ENCODE results near the gene CFDP1.

CFDP1 gene

DNA sequence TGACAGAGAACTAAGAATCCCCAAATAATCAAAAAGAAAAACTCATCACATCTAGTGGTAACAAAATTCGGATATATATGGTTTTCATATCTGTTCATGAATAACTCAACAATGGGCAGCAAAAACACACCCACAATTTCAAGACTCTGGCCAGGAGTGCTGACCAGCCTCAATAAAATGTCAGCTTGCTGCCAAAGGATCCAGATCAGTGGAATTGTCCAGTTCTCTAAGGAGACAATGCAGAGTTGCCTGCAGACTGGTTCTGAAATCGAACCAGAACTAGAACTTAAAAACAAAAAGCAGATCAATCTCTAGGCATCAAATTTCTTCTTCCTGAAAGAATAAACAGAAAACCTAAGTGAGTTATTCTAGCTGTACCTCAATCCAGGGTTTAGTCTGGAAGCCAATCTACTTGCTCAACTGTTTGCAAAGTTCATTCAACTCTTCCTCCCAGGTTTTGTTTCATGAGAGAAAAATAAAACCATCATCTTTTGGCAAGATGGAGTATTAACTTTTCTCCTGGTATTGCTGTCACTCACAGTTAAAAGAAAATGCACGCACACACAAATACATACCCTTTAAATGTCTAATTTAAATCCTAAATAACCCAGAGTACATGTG is 61.0 kb downstream of the CFDP1 start:
- no peak for DNase-seq (ENCODE audit: low spot score)

DNA sequence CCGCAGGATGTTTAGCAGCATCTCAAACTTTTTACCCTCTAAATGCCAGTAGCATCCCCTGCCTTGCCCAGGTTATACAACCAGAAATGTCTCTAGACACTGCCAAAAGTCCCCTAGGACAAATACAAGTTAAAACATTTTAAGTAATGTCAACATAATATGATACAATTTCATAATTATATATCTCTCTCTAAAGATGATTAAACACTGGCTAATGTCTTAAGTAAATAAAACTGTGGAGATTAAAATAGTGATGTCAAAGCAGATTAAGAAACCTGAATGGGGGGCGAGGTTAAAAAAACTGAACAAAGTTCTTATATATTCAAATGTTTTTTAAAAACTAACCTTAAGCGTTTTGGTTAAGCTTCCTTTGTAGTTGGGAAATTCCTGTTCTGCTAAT is 62.1 kb downstream of the CFDP1 start:
- no peak for DNase-seq (ENCODE audit: low spot score)

DNA sequence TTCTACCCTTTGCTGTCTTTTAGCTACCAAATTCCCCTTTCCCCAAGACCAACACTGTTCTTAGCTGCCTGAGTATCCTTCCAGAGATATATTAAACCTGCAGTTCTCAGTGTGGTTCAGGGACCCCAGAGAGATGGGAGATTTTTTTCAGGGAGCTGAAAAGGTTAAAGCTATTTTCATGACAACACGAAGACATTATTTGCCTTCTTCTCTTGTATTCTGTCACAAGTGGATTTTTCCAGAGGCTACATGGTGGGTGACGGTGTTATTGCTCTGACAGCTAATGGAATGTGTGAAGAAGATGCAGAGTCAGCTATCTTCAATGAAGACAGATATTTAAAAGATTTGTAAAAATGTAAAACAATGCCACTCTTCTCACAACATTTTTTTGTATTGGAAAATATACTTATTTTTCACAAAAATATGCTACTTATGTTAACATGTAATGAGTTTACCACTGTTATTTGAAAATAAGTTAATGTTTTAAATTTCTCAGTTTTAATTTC is 69.0 kb downstream of the CFDP1 start:
- DNase-seq (ENCODE audit: low spot score) = no peak

DNA sequence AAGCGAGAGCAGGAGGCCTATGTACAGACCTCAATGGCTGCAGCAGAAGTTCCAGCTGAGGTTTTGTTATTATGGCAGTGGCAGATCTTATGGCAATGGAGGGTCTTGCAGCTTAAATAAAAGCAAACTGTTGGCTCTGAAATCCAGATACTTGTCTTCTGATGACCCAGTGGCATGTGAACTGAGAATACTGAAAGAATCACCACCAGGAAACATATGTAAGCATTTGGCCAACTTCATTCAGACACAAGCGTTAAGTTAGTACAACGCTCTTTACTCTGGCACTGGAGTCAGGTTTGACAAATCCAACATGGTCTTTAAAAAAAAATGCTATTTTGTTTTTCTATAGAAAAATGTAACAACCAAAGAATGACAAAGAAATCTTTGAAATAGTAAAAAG is 70.5 kb downstream of the CFDP1 start:
- DNase-seq (ENCODE audit: low spot score) = no peak

DNA sequence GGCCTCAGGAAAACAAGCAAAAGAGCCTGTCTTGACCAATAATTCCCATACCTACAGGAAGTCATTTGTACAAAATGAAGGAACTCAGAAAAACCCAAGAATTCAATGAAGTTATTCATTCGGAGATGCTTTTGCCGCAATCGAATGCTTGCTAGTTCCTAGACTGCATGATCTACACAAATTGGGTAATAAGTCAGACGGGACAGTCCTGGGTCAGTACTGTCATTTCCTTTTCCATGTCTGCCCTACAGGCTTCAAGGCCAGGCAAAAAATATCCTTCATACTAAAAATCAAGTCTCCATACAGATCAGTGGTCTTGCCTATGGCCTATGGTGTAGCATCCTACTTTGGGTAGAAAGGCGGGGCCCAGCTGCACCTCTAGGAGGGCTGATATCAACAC is 71.4 kb downstream of the CFDP1 start:
- no peak for DNase-seq (ENCODE audit: low spot score)

DNA sequence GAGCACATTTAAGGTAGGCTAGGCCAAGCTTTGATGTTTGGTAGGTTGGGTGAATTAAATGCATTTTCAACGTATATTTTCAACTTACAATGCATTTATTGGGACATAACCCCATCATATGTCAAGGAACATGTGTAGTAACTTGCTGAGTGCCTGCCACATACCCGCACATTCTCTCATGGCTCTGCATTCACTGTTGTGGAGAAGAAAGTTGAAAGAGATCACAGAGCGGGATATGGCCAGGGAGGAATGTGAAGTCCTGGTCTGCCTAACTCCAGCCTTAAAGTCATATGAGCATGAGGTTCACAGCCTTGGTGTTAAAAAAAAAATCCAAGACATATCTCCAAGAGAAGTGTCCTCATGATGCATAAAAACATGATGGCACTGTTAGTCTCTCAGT is 79.1 kb downstream of the CFDP1 start:
- DNase-seq (ENCODE audit: low spot score) = no peak

DNA sequence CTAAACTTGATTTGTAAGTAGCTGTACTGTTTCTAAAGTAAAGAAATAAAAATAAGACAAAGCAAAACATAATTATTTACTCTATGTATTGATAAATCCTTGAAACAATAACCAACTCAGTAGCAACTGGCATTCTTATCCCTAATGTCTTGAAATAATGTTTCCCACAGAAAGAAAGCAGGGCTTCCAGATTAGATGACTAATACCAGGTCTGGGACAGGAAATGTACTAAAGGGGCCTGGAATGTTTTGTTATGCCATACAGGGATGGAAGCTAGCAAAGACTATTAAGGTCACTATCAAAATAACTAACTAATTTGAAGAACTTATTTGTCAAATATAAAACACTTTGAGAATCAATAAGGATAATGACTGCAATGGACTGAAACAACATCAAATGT is 82.1 kb downstream of the CFDP1 start:
- DNase-seq (ENCODE audit: low spot score) = no peak

DNA sequence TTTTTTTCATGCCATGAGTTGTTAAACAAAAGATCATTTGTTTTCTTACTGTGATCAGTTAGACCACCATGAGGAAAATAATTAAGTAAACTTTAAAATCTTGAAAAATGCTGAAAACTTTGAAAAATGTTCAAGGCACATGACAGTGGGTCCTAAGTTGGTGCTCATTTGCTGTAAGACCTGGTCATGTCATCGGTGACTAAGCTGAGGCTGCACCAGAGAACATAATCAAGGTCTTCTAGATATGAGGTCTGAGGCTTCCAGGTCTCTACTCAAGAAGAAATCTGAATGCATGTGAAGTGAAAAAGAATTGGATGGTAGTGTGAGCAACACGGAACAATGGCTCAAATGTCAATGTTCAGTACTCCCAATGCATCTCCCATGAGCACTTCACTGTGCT is 87.6 kb downstream of the CFDP1 start:
- no peak for DNase-seq (ENCODE audit: low spot score)

DNA sequence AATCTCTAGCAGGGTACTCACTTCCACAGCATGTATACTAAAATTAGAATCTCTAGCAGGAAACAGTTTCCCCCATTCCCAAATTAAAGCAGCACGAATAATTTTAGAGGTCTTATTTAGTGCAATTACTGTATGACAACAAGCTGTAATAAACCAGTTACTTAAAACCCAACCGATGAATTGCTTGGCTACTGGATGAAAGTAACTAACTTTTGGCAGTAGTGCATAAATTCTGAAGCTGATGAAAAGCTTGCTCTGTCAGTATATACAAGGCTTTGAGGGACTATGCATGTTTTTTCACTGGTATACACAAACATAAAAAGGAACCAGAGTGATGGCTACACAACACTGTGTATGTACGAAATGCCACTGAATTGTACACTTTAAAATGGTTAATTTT is 89.4 kb downstream of the CFDP1 start:
- DNase-seq (ENCODE audit: low spot score) = no peak

DNA sequence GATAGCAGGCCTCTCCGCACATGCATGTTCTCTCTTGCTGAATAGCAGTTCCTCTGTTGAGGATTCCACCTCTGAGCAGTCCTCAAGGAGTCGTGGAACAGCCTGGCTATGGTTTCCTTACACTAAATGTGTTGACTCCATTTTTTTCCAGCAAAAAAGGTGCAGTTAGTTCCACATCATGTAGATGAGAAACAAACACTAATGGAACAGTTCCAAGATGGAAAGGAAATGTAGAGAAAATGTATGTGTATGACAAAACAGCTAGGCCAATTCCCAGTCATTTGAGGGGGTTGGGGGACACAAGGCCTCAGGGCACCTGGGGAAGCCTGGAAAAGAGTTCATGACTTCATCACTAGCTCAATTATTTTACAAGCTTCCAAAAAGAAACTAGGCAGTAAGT is 90.0 kb downstream of the CFDP1 start:
- no peak for DNase-seq (ENCODE audit: low spot score)

DNA sequence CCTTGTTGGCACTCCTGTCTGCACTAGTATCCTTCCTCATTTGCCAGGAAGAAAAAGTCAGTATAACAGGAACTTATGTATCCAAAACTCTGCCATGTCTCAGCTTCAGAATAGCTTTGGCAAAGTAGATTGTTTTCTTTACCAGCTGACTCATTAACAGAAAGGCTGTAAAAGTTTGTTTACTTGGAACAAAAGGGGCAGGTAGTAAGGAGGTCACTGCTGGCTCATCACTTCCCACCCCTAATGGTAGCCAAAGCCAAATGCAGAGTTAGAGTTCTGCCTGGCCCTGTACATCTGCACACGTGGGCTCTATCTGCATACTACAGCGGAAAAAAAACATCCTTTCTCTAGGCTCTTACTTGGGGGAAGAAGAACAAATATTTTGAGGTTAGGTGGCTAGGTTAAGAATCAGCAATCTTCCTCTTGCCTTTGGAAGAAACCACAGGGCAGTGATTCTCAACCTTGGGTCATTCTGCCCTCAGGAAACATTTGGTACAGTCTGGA is 90.9 kb downstream of the CFDP1 start:
- no peak for DNase-seq (ENCODE audit: low spot score)

DNA sequence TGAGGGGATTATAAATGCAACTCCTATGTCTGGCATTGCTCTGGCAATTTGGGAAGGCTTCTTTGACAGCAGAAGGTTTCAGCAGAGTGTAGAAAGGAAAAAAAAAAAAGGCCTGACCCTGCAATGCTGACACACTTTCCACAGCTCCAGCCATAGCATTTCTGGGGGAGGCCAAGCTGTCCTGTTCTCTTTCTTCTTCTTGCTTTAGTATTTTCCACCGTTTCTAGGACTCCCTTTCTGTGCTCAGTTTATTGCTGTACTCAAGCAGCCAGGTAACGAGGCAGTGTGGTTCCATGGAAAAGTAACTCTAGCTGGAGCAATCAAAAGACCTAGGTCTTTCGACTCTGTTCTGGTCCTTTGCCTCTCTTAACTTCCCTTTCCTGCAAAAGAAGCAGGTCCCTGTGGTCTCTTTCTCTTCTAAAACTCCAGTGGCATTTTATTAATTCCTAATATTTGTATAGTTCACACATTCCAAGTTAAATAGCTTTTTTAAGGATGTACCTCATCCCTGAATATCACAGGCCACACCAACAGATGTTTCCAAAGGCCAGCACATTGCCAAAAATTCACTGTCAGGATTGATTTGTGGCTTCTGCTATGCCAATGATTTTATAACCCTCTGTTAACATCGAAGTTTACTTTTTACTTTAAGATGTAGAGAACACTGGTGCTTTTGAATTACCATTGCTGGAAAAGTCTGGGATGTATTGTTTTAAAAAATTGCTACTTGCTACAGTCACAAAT is 91.6 kb downstream of the CFDP1 start:
- DNase-seq (ENCODE audit: low spot score) = no peak

DNA sequence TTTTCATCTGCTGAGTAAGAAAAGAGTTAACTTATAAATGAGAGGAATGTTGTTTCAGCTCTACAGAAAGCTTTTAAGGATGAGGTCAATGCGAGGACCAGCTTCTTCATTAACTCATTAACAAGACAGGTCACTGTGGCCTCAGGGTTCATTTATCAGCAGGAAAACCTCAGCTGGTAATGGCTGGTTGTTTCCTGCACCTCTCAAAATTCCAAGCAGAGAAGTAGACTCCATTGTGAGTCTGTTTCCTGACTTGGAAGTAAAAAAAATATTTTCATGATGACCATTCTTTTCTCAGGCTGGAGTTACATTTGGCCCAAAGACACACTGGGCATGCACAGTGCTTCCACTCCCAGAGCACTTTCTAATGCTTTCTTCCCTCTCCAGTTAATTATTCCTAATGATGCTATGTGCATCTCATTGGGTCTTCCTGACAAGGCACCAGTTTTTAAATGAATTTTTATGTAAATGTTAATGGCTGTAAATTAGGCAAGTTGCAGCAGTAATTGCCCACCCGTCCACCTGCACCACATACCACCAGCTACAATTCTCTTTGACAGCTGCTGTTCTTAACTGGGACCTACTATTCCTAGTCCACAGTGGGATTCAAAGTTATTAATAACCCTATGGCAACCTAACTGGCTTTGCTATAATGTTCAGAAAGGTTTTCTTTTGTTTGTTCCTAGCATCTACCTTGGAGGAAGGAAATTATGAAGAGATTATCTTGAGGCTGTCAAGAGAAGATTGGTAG is 92.4 kb downstream of the CFDP1 start:
- no peak for DNase-seq (ENCODE audit: low spot score)

DNA sequence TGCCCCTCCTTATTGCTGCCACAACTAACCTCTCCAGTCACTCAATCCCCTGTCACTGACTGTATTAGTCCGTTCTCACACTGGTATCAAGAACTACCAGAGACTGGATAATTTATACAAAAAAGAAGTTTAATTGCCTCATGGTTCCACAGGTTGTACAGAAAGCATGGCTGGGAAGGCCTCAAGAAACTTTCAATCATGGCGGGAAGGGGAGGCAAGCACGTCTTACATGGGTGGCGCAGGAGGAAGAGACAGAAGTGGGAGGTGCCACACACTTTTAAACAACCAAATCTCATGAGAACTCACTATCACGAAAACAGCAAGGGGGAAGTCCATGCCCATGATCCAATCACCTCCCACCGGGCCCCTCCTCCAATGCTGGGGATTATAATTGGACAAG is 95.9 kb downstream of the CFDP1 start:
- no peak for DNase-seq (ENCODE audit: low spot score)

DNA sequence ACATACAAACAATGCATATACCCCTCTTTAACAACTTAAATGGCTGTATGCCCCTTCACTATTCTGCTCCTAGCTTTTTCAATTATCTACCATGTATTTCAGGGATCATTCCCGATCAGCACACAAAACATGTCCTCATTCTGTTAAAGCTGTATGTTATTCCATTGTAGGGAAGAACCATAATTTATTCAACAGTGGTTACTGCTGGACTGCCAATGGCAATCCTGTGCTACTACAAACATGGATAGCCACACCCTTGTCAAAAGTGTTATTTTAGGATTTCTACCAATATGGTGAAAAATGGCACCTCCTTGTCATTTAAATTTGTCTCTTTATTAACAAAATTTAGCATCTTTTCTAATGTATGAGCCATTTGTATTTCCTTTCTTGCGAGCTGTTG is 96.8 kb downstream of the CFDP1 start:
- no peak for DNase-seq (ENCODE audit: low spot score)

DNA sequence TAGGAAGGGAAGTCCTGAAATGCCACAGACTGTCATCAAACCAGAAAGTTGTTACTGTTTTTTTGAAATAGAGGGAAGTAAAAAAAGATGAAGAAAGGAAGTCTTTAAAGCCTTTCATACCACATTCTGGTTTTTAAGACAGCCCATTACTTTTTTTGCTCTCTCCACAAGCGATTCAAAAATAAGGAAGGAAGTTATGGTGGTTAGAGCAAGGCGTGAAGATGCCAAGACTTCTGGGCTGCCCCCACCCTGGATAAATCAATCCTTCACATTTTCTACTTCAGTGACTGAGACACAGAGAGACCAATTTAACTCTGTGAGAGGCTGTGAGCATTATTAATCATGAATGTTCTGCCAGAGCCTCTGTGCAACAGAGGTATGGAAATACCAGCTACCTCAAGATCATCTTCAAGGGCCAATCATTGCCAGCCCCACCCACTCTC is 99.6 kb downstream of the CFDP1 start:
- no peak for DNase-seq (ENCODE audit: low spot score)

DNA sequence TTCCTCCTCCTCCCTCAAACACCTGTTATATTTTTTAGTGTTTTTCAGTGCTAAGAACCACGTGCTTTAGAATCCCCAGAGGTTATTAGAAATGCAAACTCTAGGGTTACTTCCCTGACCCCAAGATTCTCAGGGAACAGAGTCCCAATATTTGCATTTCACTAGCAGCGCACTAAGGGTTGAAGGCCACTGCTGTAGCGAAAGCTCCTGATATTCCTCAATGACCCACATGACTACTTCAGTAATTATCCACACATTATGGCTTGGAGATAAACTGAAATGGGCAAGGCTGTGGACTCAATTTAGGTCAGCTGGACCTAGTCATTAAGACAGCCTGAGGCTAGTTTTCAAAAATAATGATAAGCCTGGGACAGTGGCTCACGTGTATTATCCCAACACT is 103.4 kb downstream of the CFDP1 start:
- no peak for DNase-seq (ENCODE audit: low spot score)

DNA sequence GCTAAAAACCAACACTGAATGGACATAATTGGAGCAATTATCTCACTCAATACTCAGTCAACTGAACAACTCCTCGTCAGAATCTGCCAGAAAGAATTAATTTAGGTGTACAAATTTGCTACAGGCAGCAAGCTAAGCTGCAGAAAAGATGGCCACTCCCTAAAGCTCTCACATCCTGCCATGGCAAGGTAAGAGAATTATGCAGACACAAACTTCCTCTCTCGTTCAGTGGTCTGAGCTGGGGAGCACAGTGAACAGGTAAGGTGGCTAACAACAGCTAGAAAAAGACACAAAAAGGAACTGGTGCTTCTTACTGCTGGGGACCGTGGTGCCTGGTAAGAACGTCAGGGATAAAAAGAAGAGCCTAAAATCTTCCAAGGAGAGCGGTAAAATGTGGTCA is 107.0 kb downstream of the CFDP1 start:
- DNase-seq (ENCODE audit: low spot score) = no peak

DNA sequence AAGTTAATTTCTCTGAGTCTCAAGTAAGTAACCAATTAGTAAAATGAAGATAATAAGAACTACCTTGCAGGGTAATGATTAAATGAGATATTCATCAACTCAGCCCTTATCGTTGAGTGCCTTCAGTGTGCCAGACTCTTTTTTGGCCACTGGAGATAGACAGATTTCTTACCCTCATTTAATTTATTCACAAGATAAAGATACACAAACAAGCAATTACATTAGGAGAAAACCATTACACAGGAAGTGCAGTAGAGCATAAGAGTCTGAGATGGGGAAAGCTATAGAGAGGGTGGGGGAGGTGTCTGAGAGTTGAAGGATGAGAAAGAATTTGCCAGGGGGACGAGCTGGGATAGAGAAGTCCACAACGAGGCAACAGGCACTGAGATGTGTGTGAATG is 109.4 kb downstream of the CFDP1 start:
- peak; percentile 36 for DNase-seq (ENCODE audit: low spot score)

DNA sequence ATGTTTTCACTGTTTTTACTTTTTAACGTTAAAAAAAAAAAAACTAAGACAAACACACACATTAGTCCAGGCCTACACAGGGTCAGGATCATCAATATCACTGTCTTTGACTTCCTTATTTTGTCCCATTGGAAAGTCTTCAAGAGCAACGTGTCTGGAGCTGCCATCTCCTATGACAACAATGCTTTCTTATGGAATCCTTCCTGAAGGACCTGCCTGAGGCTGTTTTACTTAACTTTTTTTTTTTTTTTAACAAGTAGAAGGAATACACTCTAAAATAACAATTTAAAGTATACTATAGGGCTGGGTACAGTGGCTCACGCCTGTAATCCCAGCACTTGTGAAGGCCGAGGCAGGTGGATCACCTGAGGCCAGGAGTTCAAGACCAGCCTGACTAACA is 110.1 kb downstream of the CFDP1 start:
- no peak for DNase-seq (ENCODE audit: low spot score)

DNA sequence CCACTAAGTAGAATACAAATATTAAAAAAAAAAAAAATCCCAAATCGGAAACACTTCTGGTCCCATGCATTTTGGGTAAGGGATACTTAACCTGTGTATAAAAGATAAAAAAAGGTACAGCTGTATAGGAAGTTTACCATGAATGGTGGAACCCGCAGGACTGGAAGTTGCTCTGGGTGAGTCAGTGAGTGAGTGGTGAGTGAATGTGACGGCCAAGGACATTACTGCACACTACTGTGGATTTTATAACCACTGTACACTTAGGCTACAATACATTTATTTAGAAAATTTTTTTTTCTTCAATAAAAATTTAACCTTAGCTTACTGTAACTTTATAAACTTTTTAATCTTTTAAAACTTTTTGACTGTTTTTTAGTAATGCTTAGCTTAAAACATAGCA is 110.6 kb downstream of the CFDP1 start:
- DNase-seq (ENCODE audit: low spot score) = no peak

DNA sequence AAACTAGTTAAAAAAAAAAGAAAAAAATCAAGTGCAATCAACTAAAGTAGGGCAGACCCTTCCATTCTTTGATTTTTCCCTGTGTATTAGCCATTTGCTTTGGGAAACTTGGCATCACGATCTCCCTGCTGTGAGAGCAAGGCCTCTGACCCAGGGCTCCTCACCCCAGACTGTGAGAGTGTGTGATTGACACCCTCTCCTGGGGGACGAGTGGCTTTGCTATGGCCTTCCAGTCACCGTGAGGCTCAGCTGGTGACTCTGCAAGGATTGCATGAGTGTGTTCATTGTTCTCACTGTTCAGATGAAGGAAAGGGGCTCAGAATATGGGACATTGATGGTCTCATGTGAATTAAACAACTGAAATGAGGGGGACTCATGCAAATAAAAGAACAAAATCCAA is 112.9 kb downstream of the CFDP1 start:
- no peak for DNase-seq (ENCODE audit: low spot score)

Data from hematopoietic multipotent progenitor cell treated with erythropoietin and hydrocortisone succinate and interleukin-3 and kit ligand, for 15 days (in vitro differentiated cells).